ENCODE results near the gene FBLN1.
"Not testable (repeated sequence)": the region's sequence is repeated elsewhere in the genome, so short reads cannot be mapped to it uniquely, and the experiment has no call there.

FBLN1 gene

GRCh38 chr22:45620706-45621105 lies 118.0 kb downstream of the FBLN1 start:
- no peak for DNase-seq

- DNase-seq = no peak
These were observed 119.3 kb downstream of the FBLN1 start for GRCh38 chr22:45621836-45622600.

GRCh38 chr22:45623464-45624145 lies 120.9 kb downstream of the FBLN1 start:
- not testable (repeated sequence) for DNase-seq

GRCh38 chr22:45626198-45626651 lies 123.5 kb downstream of the FBLN1 start:
- DNase-seq = no peak

- no peak for DNase-seq
These were observed 125.0 kb downstream of the FBLN1 start for GRCh38 chr22:45627489-45628233.

- no peak for DNase-seq
These were observed 125.8 kb downstream of the FBLN1 start for GRCh38 chr22:45628515-45628914.

GRCh38 chr22:45629469-45630089 lies 126.9 kb downstream of the FBLN1 start:
- no peak for DNase-seq

GRCh38 chr22:45630436-45630835 lies 127.8 kb downstream of the FBLN1 start:
- no peak for DNase-seq

GRCh38 chr22:45631140-45631840 lies 128.6 kb downstream of the FBLN1 start:
- DNase-seq = no peak

GRCh38 chr22:45631841-45632238 lies 129.2 kb downstream of the FBLN1 start:
- DNase-seq = no peak

GRCh38 chr22:45632791-45633515 lies 130.3 kb downstream of the FBLN1 start:
- DNase-seq = no peak

- no peak for DNase-seq
These were observed 134.0 kb downstream of the FBLN1 start for GRCh38 chr22:45636683-45637082.

- no peak for DNase-seq
These were observed 135.5 kb downstream of the FBLN1 start for GRCh38 chr22:45638197-45638596.

GRCh38 chr22:45638834-45639746 lies 136.4 kb downstream of the FBLN1 start:
- peak; percentile 59 for DNase-seq

- no peak for DNase-seq
These were observed 137.0 kb downstream of the FBLN1 start for GRCh38 chr22:45639747-45640102.

- no peak for DNase-seq
These were observed 137.7 kb downstream of the FBLN1 start for GRCh38 chr22:45640291-45640940.

- DNase-seq = no peak
These were observed 138.4 kb downstream of the FBLN1 start for GRCh38 chr22:45640941-45641621.

GRCh38 chr22:45642986-45643385 lies 140.3 kb downstream of the FBLN1 start:
- DNase-seq = no peak

- no peak for DNase-seq
These were observed 142.0 kb downstream of the FBLN1 start for GRCh38 chr22:45644714-45645113.

GRCh38 chr22:45645150-45645525 lies 142.5 kb downstream of the FBLN1 start:
- DNase-seq = no peak

Data from 8988T (cell line).